Ishikawa (cell line): ENCODE measurements around the gene DMRTA2.

ENCODE experiments used
- CEBPB ChIP-seq: IDR thresholded peaks from 2 replicates; pipeline ENCODE4 v1.6.1; 2012
- CREB1 ChIP-seq: IDR thresholded peaks from 2 replicates; pipeline ENCODE4 v1.6.1; 2012; ENCODE audit warnings: low read depth
- EGR1 ChIP-seq: IDR thresholded peaks from 2 replicates; pipeline ENCODE4 v1.6.1; 2012
- EP300 ChIP-seq: IDR thresholded peaks from 2 replicates; pipeline ENCODE4 v1.6.1; 2012; ENCODE audit warnings: borderline replicate concordance
- FOXM1 ChIP-seq: IDR thresholded peaks from 2 replicates; pipeline ENCODE4 v1.6.1; 2012; ENCODE audit warnings: low read depth, borderline replicate concordance
- NFIC ChIP-seq: IDR thresholded peaks from 2 replicates; pipeline ENCODE4 v1.6.1; 2012
- RAD21 ChIP-seq: IDR thresholded peaks from 2 replicates; pipeline ENCODE4 v1.6.1; 2012; ENCODE audit warnings: low read depth
- TAF1 ChIP-seq: IDR thresholded peaks from 2 replicates; pipeline ENCODE4 v1.6.1; 2012; ENCODE audit warnings: low read depth, mild to moderate bottlenecking
- TCF12 ChIP-seq: IDR thresholded peaks from 2 replicates; pipeline ENCODE4 v1.6.1; 2012; ENCODE audit warnings: low read depth
- TEAD4 ChIP-seq: IDR thresholded peaks from 2 replicates; pipeline ENCODE4 v1.6.1; 2012
- YY1 ChIP-seq: IDR thresholded peaks from 2 replicates; pipeline ENCODE4 v1.6.1; 2012; ENCODE audit warnings: low read depth
- ZBTB7A ChIP-seq: IDR thresholded peaks from 2 replicates; pipeline ENCODE4 v1.6.1; 2012; ENCODE audit warnings: low read depth
- TF ChIP-seq, protein P1 (sequence below): IDR thresholded peaks from 2 replicates; pipeline ENCODE4 v1.6.1; 2012
- TF ChIP-seq, protein P2 (sequence below): IDR thresholded peaks from 2 replicates; pipeline ENCODE4 v1.6.1; 2012
- TF ChIP-seq, protein P3 (sequence below): IDR thresholded peaks from 2 replicates; pipeline ENCODE4 v1.6.1; 2012; ENCODE audit warnings: low read depth, mild to moderate bottlenecking

Gene DMRTA2

DNA sequence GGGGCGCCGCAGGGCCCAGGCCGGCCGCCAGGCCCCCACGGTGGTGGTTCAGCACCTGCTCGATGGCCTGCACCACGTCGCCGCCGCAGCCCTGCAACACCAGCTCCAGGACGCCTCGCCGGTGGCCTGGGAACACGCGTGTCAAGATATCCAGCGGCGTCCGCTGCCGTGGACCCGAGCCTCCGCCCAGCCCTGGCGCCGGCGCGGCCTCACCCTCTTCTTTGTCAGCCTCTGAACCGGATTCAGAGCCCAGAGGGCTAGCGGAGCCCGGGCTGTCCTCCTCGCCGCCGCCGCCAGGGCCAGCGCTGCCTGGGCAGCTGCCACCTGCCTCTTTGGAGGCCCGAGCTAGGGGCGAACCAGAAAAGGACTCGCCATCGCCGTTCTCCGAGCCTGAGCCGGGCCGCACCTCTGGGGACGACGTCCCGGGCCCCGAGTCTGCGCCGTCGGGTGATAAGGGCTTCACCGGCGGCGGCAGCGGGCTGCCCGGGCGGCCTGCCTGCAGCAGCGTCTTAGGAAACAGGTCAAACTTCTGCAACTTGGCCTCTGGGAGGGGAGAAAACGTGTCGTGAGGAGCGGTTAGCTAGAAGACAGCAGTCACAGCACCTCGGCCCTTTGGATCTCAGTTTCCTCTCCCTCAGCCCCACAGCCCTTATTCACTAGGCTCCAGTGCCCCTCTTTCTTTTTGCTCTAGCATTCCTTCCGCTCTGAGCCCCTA lies 3.9 kb downstream of the DMRTA2 start:
- TF ChIP-seq FOXM1 (no peak), RAD21 (no peak), CREB1 (no peak), EGR1 (no peak), ZBTB7A (no peak), YY1 (no peak), NFIC (no peak), TAF1 (no peak), TCF12 (no peak)
- TF ChIP-seq, protein P1, sequence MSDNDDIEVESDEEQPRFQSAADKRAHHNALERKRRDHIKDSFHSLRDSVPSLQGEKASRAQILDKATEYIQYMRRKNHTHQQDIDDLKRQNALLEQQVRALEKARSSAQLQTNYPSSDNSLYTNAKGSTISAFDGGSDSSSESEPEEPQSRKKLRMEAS = no peak
- TF ChIP-seq, protein P2, sequence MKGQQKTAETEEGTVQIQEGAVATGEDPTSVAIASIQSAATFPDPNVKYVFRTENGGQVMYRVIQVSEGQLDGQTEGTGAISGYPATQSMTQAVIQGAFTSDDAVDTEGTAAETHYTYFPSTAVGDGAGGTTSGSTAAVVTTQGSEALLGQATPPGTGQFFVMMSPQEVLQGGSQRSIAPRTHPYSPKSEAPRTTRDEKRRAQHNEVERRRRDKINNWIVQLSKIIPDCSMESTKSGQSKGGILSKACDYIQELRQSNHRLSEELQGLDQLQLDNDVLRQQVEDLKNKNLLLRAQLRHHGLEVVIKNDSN = no peak
- TF ChIP-seq, protein P3, sequence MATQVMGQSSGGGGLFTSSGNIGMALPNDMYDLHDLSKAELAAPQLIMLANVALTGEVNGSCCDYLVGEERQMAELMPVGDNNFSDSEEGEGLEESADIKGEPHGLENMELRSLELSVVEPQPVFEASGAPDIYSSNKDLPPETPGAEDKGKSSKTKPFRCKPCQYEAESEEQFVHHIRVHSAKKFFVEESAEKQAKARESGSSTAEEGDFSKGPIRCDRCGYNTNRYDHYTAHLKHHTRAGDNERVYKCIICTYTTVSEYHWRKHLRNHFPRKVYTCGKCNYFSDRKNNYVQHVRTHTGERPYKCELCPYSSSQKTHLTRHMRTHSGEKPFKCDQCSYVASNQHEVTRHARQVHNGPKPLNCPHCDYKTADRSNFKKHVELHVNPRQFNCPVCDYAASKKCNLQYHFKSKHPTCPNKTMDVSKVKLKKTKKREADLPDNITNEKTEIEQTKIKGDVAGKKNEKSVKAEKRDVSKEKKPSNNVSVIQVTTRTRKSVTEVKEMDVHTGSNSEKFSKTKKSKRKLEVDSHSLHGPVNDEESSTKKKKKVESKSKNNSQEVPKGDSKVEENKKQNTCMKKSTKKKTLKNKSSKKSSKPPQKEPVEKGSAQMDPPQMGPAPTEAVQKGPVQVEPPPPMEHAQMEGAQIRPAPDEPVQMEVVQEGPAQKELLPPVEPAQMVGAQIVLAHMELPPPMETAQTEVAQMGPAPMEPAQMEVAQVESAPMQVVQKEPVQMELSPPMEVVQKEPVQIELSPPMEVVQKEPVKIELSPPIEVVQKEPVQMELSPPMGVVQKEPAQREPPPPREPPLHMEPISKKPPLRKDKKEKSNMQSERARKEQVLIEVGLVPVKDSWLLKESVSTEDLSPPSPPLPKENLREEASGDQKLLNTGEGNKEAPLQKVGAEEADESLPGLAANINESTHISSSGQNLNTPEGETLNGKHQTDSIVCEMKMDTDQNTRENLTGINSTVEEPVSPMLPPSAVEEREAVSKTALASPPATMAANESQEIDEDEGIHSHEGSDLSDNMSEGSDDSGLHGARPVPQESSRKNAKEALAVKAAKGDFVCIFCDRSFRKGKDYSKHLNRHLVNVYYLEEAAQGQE = no peak

DNA sequence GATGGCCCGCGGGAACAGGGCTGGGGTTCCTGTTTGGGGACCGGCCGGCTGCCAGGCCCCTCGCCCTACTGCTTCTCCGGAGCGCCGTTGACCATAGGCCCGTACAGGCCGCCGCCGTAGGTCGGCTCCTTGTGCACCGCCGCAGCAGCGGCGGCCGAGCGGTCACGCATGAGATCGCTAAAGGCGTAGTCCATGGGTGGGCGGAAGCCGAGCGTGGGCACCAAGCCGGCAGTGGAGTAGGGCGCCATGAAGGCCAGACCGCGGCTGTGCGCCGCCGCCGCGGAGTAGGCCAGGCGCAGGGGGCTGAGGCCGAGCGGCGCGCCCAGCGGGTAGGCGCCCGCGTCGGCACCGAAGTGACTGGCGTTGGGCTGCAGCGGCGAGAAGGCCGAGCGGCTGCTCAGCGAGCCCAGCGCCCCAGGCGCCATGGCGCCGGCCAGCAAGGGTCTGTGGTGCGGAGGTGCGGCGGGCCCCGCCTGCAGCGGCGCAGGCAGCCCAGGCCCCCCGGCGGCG lies 4.6 kb downstream of the DMRTA2 start:
- TF ChIP-seq ZBTB7A = no peak
- TF ChIP-seq, protein P2 = no peak
- TF ChIP-seq CEBPB = no peak
- TF ChIP-seq FOXM1 = no peak
- no peak for TF ChIP-seq TEAD4
- no peak for TF ChIP-seq CREB1

DNA sequence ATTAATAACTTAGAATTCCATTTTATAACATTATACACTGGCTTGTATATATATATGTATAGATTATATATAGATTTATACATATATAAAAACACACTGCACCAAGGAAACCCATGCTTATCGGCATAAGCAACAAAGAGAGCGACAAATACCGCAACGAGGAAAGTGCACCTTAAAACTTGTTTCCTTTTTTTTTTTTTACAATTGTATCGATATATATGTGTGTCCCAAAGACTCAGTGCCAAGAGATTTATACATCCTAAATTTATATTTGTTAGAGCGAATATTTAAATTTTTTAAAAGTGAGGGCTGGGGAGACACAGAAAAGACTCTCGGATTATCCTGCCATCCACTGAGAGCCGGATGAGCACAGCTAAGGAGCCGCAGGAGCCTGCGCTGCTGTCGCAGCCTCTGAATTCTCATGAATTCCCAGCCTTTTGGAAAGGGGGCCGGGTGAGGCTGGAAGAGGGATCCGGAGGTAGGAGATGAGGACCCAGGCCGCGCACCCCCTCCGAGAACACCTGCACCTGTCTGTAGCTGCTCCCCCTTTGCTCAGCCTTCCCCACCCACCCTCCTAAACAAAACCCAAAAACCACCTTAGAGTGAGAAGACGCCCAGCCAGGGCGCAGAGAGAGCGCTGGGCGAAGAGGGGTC lies 5.2 kb downstream of the DMRTA2 start:
- no peak for TF ChIP-seq TCF12
- TF ChIP-seq, protein P1 = no peak
- TF ChIP-seq CREB1 = no peak
- no peak for TF ChIP-seq YY1
- no peak for TF ChIP-seq EP300
- no peak for TF ChIP-seq TAF1
- no peak for TF ChIP-seq CEBPB
- TF ChIP-seq NFIC = no peak
- no peak for TF ChIP-seq ZBTB7A
- TF ChIP-seq FOXM1 = no peak
- TF ChIP-seq RAD21 = no peak
- no peak for TF ChIP-seq TEAD4
- TF ChIP-seq, protein P3 = no peak
- TF ChIP-seq, protein P2 = no peak
- no peak for TF ChIP-seq EGR1

DNA sequence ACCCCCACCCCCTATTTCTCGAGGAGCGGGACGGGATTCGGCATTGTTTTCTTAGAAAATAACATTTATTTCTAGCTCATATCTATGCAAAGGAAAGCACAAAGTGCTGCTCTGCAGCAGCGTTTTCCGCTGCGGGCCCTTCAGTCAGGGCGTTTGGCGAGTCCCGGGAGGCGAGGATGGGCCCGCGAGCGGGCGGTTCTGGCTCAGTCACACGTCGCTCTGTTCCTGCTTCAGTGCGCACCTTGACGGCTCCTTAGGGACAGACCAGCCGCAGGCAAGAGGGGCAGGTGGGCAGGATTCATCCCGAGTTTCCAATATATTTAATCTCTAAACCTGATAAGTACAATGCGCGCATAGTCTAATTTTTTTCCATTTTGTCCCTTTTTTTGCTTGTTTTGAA lies 5.7 kb downstream of the DMRTA2 start:
- TF ChIP-seq, protein P3 = no peak
- TF ChIP-seq, protein P2 = no peak
- TF ChIP-seq CREB1 = no peak
- no peak for TF ChIP-seq YY1
- no peak for TF ChIP-seq TCF12
- no peak for TF ChIP-seq EGR1
- TF ChIP-seq, protein P1 = no peak
- TF ChIP-seq NFIC = no peak
